LHCN-M2 (cell line): ENCODE data around the gene CAB39L. TPM values are rescaled to one million over a fixed set of nuclear protein-coding genes. Genes with fewer than 3 reads are reported as not detected.

ENCODE experiments used
- DNase-seq: peaks from one replicate; pipeline ENCODE4 v3.0.0-alpha.2; 2012; ENCODE audit warnings: low read depth
- total RNA-seq: library from RNA; depleted of rRNA; stranded (reverse); fragments of >200 nt; gene quantifications from 2 replicates; pipeline ENCODE4 v1.2.3, GENCODE V29; 2014

The CAB39L gene
- total RNA-seq, 1 experiment from 2014 or later: 8.4 TPM

GRCh38 chr13:49400755-49401659, 42.9 kb downstream of the CAB39L start:
- no peak for DNase-seq

GRCh38 chr13:49399801-49400472, 43.9 kb downstream of the CAB39L start:
- no peak for DNase-seq

DNA sequence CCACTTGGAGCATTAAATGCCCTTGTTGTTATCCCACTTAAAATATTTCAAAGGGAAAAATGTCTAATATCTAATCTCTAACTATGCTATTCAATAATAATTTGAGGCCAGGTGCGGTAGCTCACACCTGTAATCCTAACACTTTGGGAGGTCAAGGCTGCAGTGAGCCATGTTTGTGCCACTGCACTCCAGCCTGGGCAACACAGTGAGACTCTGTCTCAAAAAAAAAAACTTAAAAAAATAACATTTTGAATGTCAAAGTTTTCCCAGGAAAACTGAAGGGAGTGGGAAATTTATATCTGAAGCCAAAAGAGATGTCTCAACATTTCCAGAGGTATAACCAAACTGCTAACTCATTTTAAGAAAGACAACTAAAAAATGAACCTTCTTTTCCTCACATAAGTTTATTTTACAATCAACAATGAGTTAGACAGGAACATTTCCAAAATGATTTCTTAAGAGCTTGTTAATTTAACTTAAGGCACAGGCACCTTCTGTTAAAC, 47.9 kb downstream of the CAB39L start:
- DNase-seq: no peak

DNA sequence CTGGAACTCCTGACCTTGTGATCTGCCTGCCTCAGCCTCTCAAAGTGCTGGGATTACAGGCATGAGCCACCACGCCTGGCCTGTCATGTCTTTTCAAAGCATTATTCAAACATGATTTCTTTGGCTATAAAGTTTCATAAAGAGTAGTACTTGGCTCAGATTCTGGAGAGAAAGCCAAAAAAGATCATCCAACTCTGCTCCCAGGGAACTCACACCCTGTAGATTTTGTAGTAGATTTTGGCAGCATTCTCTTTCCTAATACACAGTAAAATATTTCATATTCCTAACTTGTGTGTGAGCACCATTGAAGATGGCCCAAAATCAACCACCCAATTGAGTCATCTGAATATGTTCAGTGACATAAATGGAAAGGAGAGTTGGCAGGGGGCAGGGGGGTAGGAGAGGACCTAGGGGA, 48.4 kb downstream of the CAB39L start:
- no peak for DNase-seq

DNA sequence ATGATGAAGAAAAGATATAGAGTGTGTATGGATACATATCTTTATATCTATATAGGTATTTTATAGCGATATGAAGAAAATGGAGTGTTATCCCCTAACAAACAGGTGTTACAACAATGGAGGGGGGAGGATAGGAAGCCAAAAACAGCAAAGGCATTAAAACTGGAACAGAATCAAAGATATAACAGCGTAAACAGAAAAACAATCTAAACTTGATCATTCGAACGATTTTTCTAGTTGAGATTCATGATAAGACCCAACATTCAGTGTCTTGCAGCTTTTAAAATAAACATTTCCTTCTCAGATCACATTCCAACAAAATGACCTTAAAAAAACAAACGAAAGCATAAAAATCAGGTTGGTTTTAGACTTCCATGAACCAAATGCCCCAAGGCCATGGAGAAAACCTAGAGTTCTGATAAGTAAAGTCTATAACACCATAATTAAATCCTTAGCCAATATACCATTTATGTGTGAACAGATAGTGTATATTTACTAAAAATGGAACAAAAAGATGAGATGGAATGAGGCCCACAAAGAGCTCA, 55.7 kb downstream of the CAB39L start:
- DNase-seq: no peak

GRCh38 chr13:49386664-49387063, 57.2 kb downstream of the CAB39L start:
- DNase-seq: no peak

GRCh38 chr13:49376121-49376520, 67.7 kb downstream of the CAB39L start:
- DNase-seq: no peak

GRCh38 chr13:49374585-49375290, 69.1 kb downstream of the CAB39L start:
- peak; percentile 79 for DNase-seq

- DNase-seq: no peak
Measured at GRCh38 chr13:49373716-49374115, 70.1 kb downstream of the CAB39L start.

GRCh38 chr13:49371943-49372613, 71.8 kb downstream of the CAB39L start:
- DNase-seq: peak; percentile 8

GRCh38 chr13:49370371-49370770, 73.5 kb downstream of the CAB39L start:
- no peak for DNase-seq

GRCh38 chr13:49369866-49370265, 74.0 kb downstream of the CAB39L start:
- DNase-seq: no peak

GRCh38 chr13:49368688-49369087, 75.2 kb downstream of the CAB39L start:
- no peak for DNase-seq

GRCh38 chr13:49367640-49368422, 76.0 kb downstream of the CAB39L start:
- no peak for DNase-seq

DNA sequence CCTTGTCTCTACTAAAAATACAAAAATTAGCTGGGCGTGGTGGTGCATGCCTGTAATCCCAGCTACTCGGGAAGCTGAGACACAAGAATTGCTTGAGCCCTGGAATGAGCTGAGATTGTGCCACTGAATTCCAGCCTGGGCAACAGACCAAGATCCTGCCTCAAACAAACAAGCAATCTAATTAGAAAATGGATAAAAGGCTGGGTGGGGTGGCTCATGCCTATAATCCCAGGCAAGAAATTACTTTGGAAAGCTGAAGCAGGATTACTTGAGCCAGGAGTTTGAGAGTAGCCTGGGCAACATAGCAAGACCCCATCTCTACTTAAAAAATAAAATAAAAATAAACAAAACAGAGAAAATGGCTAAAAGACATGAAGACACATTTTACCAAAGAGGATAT, 77.0 kb downstream of the CAB39L start:
- no peak for DNase-seq

DNA sequence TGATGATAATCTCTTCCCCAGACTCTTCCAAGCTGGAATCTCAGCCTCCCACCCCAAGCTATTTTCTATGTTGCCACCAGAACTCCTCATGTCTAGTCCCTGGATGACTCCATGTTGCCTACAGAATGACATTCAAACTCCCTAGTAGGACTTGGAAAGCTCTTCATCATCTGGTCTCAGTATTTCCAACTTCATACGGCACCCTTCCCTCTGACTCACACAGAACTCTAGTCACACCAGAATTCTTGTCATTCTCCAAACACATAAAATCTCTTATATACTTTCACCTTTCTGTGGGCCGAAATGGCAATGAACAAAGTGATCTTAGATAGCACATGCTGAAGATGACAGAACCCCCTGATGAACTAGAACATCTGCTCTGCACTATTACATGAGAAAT, 86.2 kb downstream of the CAB39L start:
- peak; percentile 72 for DNase-seq

GRCh38 chr13:49356223-49356622, 87.6 kb downstream of the CAB39L start:
- DNase-seq: peak; percentile 88

- DNase-seq: no peak
Measured at GRCh38 chr13:49354719-49355118, 89.1 kb downstream of the CAB39L start.

- no peak for DNase-seq
Measured at GRCh38 chr13:49353908-49354307, 90.0 kb downstream of the CAB39L start.

DNA sequence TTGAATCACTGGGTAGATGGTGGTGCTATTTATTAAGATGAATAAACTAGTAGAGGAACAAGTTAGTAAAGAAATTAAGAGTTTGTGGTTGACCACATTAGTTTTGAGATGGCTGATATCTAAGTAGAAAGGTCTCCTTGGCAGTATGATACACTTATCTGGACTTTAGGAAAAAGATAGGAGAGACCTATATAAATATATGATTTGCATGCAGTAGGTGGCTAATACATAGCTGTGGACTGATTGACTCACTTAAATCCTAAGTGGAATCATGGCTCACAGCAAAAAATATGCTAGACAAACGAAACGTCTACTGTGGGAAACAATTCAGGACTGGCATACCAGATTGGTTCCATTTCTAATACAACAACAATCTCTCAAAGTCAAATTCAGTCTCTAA, 92.0 kb downstream of the CAB39L start:
- no peak for DNase-seq
